ENCODE results near the gene VPS18.

Gene VPS18

DNA sequence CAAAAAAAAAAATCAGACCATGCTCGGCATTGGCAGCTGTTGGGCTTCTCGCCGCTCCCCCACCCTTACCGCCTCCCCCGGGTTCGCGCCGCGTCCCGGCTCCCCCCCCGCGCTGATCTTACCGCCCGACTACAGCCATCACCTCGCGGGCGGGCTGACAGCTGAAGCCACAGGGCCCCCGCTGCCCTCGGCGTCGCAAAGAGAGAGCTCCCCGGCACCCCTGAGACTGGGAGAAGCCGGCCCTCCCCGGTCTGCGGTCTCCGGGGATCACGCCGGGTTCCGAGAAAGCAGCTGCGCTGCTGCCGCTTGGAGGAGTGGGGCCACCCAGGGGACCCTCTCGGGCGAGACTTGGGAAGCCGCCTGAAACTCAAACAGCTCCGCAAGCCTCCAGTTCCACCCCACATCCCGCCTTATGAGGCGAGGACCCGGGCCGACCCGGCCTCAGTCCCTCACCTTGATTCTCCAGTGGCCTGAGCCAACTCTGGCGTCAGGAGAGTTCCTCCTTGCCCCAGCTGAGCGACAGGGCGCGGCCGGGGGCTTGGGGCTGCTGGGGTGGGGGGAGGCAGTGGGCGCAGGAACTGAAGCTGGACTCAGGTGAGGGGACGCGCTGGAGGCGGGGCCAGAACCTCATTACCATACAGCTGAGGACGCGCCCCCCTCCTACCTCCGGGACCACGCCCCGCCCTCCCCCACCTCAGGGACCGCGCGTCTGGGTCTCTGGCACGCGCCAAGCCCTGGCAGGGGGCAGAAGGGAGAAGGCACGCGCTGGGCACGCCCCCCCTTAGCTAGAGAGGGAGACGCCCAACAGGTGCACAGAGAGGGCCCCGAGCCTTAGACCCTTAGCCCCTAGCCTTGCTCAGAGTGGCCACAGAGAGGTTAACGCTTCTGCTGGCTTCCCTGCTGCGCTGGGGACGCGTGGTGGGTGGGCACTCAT is 33.9 kb downstream of the VPS18 start (continued):
- TF ChIP-seq ZNF565 (CRISPR knock-in tag; conservative IDR thresholded peaks at IDR 0.05; ENCODE audit: low read depth) = no peak

DNA sequence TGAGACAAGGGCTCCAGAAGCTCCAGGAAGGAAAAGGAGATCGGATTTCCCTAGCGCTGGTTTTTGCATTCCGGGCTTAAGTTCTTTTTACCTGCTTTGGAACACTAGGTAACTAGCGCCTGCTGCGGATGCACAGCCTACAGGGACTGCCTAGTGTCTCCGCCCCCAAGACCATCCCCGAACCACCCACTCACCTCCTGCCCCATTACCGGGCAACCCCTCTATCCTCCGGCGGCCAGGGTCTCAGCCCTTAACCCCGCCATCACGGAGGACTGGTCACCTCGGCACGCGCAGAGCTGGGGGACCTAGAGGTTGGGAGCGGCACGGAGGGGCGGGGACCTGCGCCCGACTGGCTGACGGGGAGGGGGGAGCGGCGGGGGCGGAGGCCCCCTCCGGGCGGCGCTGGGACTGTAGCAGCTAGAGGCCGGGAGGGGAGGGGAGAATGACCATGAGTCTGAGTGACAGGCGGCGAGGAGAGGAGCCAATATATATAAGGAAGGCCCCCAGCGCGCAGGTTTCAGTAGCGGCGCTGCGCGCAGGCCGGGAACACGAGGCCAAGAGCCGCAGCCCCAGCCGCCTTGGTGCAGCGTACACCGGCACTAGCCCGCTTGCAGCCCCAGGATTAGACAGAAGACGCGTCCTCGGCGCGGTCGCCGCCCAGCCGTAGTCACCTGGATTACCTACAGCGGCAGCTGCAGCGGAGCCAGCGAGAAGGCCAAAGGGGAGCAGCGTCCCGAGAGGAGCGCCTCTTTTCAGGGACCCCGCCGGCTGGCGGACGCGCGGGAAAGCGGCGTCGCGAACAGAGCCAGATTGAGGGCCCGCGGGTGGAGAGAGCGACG is 34.8 kb downstream of the VPS18 start, which contains the start of gene DLL4:
Gene DLL4, plus strand, starts transcription at position 520 of the 839 bp plus-strand sequence. CDS start 329 bp downstream, outside the sequence.
- peak; percentile 51 for ATAC-seq

DNA sequence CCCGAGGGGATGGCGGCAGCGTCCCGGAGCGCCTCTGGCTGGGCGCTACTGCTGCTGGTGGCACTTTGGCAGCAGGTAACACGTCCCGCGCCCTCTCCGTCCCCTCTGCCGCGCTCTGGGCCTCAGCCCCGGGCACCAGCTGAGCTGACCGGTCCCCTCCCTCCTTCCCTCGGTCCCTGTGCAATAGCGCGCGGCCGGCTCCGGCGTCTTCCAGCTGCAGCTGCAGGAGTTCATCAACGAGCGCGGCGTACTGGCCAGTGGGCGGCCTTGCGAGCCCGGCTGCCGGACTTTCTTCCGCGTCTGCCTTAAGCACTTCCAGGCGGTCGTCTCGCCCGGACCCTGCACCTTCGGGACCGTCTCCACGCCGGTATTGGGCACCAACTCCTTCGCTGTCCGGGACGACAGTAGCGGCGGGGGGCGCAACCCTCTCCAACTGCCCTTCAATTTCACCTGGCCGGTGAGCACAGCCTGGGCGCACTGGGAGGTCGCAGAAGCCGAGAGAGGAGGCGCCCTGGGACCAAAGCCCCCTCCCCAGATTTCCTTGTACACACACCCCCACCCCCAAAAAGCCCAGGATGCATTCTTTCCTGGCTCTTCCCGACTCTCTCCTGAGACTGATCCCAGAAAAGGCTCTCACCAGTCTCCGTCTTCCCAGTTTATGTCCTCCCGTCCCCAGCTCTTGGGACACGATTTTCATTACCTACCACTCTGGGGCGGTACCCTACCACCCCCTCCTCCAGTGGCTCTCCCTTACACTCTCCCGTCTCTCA is 35.6 kb downstream of the VPS18 start:
- TF ChIP-seq ARNTL (CRISPR knock-in tag; IDR thresholded peaks at IDR 0.05; ENCODE audit: borderline replicate concordance, low read depth) = no peak
- TF ChIP-seq ZNF565 (CRISPR knock-in tag; conservative IDR thresholded peaks at IDR 0.05; ENCODE audit: low read depth) = no peak
- TF ChIP-seq BACH2 (CRISPR knock-in tag; IDR thresholded peaks at IDR 0.05; ENCODE audit: borderline replicate concordance) = no peak
- no peak for TF ChIP-seq CSDC2 (CRISPR knock-in tag; IDR thresholded peaks at IDR 0.05)
- no peak for TF ChIP-seq SNAI2 (CRISPR knock-in tag; IDR thresholded peaks at IDR 0.05)
- TF ChIP-seq ZFP3 (CRISPR knock-in tag; IDR thresholded peaks at IDR 0.05) = no peak
- TF ChIP-seq ZNF70 (CRISPR knock-in tag; IDR thresholded peaks at IDR 0.05) = no peak
- TF ChIP-seq ZNF8 (CRISPR knock-in tag; IDR thresholded peaks at IDR 0.05) = no peak
- no peak for TF ChIP-seq ESRRG (CRISPR knock-in tag; IDR thresholded peaks at IDR 0.05)
- TF ChIP-seq, protein P1, sequence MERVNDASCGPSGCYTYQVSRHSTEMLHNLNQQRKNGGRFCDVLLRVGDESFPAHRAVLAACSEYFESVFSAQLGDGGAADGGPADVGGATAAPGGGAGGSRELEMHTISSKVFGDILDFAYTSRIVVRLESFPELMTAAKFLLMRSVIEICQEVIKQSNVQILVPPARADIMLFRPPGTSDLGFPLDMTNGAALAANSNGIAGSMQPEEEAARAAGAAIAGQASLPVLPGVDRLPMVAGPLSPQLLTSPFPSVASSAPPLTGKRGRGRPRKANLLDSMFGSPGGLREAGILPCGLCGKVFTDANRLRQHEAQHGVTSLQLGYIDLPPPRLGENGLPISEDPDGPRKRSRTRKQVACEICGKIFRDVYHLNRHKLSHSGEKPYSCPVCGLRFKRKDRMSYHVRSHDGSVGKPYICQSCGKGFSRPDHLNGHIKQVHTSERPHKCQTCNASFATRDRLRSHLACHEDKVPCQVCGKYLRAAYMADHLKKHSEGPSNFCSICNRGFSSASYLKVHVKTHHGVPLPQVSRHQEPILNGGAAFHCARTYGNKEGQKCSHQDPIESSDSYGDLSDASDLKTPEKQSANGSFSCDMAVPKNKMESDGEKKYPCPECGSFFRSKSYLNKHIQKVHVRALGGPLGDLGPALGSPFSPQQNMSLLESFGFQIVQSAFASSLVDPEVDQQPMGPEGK (CRISPR knock-in tag; IDR thresholded peaks at IDR 0.05; ENCODE audit: borderline replicate concordance) = no peak
- TF ChIP-seq RARB (CRISPR knock-in tag; IDR thresholded peaks at IDR 0.05) = no peak
- no peak for TF ChIP-seq OSR1 (CRISPR knock-in tag; IDR thresholded peaks at IDR 0.05)
- no peak for TF ChIP-seq ZFP30 (CRISPR knock-in tag; IDR thresholded peaks at IDR 0.05)
- no peak for TF ChIP-seq TCF4 (CRISPR knock-in tag; IDR thresholded peaks at IDR 0.05; ENCODE audit: borderline replicate concordance)
- peak; percentile 72 for ATAC-seq

More for the DNA sequence above, 34.8 kb downstream of the VPS18 start, which contains the start of gene DLL4:
- no peak for TF ChIP-seq ARNTL (CRISPR knock-in tag; IDR thresholded peaks at IDR 0.05; ENCODE audit: borderline replicate concordance, low read depth)
- TF ChIP-seq ZNF8 (CRISPR knock-in tag; IDR thresholded peaks at IDR 0.05) = no peak
- TF ChIP-seq, protein P2, sequence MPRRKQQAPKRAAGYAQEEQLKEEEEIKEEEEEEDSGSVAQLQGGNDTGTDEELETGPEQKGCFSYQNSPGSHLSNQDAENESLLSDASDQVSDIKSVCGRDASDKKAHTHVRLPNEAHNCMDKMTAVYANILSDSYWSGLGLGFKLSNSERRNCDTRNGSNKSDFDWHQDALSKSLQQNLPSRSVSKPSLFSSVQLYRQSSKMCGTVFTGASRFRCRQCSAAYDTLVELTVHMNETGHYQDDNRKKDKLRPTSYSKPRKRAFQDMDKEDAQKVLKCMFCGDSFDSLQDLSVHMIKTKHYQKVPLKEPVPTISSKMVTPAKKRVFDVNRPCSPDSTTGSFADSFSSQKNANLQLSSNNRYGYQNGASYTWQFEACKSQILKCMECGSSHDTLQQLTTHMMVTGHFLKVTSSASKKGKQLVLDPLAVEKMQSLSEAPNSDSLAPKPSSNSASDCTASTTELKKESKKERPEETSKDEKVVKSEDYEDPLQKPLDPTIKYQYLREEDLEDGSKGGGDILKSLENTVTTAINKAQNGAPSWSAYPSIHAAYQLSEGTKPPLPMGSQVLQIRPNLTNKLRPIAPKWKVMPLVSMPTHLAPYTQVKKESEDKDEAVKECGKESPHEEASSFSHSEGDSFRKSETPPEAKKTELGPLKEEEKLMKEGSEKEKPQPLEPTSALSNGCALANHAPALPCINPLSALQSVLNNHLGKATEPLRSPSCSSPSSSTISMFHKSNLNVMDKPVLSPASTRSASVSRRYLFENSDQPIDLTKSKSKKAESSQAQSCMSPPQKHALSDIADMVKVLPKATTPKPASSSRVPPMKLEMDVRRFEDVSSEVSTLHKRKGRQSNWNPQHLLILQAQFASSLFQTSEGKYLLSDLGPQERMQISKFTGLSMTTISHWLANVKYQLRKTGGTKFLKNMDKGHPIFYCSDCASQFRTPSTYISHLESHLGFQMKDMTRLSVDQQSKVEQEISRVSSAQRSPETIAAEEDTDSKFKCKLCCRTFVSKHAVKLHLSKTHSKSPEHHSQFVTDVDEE (CRISPR knock-in tag; IDR thresholded peaks at IDR 0.05) = no peak
- TF ChIP-seq PPARA (CRISPR knock-in tag; IDR thresholded peaks at IDR 0.05; ENCODE audit: borderline replicate concordance) = no peak
- TF ChIP-seq TCF4 (CRISPR knock-in tag; IDR thresholded peaks at IDR 0.05; ENCODE audit: borderline replicate concordance) = no peak
- TF ChIP-seq RARB (CRISPR knock-in tag; IDR thresholded peaks at IDR 0.05) = no peak
- TF ChIP-seq ZFP3 (CRISPR knock-in tag; IDR thresholded peaks at IDR 0.05) = no peak
- no peak for TF ChIP-seq GLIS3 (CRISPR knock-in tag; IDR thresholded peaks at IDR 0.05)
- TF ChIP-seq, protein P3, sequence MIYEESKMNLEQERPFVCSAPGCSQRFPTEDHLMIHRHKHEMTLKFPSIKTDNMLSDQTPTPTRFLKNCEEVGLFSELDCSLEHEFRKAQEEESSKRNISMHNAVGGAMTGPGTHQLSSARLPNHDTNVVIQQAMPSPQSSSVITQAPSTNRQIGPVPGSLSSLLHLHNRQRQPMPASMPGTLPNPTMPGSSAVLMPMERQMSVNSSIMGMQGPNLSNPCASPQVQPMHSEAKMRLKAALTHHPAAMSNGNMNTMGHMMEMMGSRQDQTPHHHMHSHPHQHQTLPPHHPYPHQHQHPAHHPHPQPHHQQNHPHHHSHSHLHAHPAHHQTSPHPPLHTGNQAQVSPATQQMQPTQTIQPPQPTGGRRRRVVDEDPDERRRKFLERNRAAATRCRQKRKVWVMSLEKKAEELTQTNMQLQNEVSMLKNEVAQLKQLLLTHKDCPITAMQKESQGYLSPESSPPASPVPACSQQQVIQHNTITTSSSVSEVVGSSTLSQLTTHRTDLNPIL (CRISPR knock-in tag; IDR thresholded peaks at IDR 0.05; ENCODE audit: low read depth) = no peak
- no peak for TF ChIP-seq BACH2 (CRISPR knock-in tag; IDR thresholded peaks at IDR 0.05; ENCODE audit: borderline replicate concordance)
- no peak for TF ChIP-seq ZFP30 (CRISPR knock-in tag; IDR thresholded peaks at IDR 0.05)
- TF ChIP-seq, protein P1 (CRISPR knock-in tag; IDR thresholded peaks at IDR 0.05; ENCODE audit: borderline replicate concordance) = no peak
- no peak for TF ChIP-seq ZC3H10 (CRISPR knock-in tag; IDR thresholded peaks at IDR 0.05)
- no peak for TF ChIP-seq SNAI2 (CRISPR knock-in tag; IDR thresholded peaks at IDR 0.05)
- TF ChIP-seq, protein P4, sequence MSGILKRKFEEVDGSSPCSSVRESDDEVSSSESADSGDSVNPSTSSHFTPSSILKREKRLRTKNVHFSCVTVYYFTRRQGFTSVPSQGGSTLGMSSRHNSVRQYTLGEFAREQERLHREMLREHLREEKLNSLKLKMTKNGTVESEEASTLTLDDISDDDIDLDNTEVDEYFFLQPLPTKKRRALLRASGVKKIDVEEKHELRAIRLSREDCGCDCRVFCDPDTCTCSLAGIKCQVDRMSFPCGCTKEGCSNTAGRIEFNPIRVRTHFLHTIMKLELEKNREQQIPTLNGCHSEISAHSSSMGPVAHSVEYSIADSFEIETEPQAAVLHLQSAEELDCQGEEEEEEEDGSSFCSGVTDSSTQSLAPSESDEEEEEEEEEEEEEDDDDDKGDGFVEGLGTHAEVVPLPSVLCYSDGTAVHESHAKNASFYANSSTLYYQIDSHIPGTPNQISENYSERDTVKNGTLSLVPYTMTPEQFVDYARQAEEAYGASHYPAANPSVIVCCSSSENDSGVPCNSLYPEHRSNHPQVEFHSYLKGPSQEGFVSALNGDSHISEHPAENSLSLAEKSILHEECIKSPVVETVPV (CRISPR knock-in tag; IDR thresholded peaks at IDR 0.05) = no peak
- no peak for TF ChIP-seq CSDC2 (CRISPR knock-in tag; IDR thresholded peaks at IDR 0.05)

All from SK-N-SH treated with all-trans-retinoic acid at 6 μM for 48 hours (cell line).